Measurements from ENCODE around the gene CASS4. TPM values are rescaled to one million over a fixed set of nuclear protein-coding genes. Genes with fewer than 3 reads are reported as not detected.
"Not testable (repeated sequence)": the region's sequence is repeated elsewhere in the genome, so short reads cannot be mapped to it uniquely, and the experiment has no call there.

Gene CASS4
- total RNA-seq, 2 experiments from 2014 or later, result 14.2 to 18.7 TPM

GRCh38 chr20:56403465-56403864 lies 8.6 kb upstream of the CASS4 start:
- no peak for ATAC-seq (ENCODE audit: low read depth)
- no peaks in the 10 kb centered on the region for H3K27me3 Mint-ChIP-seq
- H3K9me3 Mint-ChIP-seq, result no peaks in the 10 kb centered on the region
- no peak for DNase-seq
- no peak overlapping the region for H3K27ac Mint-ChIP-seq
- H3K4me1 Mint-ChIP-seq, result peaks cover 16% of the 10 kb centered on the region
- H3K4me3 Mint-ChIP-seq, result no peak overlapping the region
- peaks cover 57% of the 10 kb centered on the region for H3K36me3 Mint-ChIP-seq
- POLR2A ChIA-PET, result no interaction called here

GRCh38 chr20:56405356-56405755 lies 6.7 kb upstream of the CASS4 start:
- not testable (repeated sequence) for H3K9me3 Mint-ChIP-seq; H3K27me3 Mint-ChIP-seq; ATAC-seq (ENCODE audit: low read depth); H3K27ac Mint-ChIP-seq; DNase-seq; H3K4me3 Mint-ChIP-seq
- POLR2A ChIA-PET, result interaction anchor here (1.1 kb wide), 1 partner anchor 63 kb away, joined by 3 read pairs; the partner anchor contains the start of gene RTF2
- peaks cover 17% of the 10 kb centered on the region for H3K4me1 Mint-ChIP-seq
- peaks cover 60% of the 10 kb centered on the region for H3K36me3 Mint-ChIP-seq

- DNase-seq (no peak), ATAC-seq (ENCODE audit: low read depth) (no peak)
- no peak overlapping the region for H3K4me3 Mint-ChIP-seq
- no peaks in the 10 kb centered on the region for H3K27me3 Mint-ChIP-seq
- H3K36me3 Mint-ChIP-seq, result peaks cover 58% of the 10 kb centered on the region
- POLR2A ChIA-PET, result no interaction called here
- H3K9me3 Mint-ChIP-seq, result no peaks in the 10 kb centered on the region
- no peak overlapping the region for H3K27ac Mint-ChIP-seq
- peaks cover 23% of the 10 kb centered on the region for H3K4me1 Mint-ChIP-seq
Measured at GRCh38 chr20:56406910-56407309, 5.2 kb upstream of the CASS4 start.

- DNase-seq (no peak), ATAC-seq (ENCODE audit: low read depth) (no peak)
- peaks cover 58% of the 10 kb centered on the region for H3K36me3 Mint-ChIP-seq
- no peak overlapping the region for H3K4me3 Mint-ChIP-seq
- POLR2A ChIA-PET, result interaction anchor here (1.4 to 1.5 kb wide), 2 partner anchors 9 to 30 kb away, joined by 3 to 6 read pairs; no protein-coding TSS in a partner anchor
- no peak overlapping the region for H3K27ac Mint-ChIP-seq
- peaks cover 38% of the 10 kb centered on the region for H3K4me1 Mint-ChIP-seq
- no peaks in the 10 kb centered on the region for H3K27me3 Mint-ChIP-seq
- H3K9me3 Mint-ChIP-seq, result no peaks in the 10 kb centered on the region
Measured at GRCh38 chr20:56409521-56409920, 2.5 kb upstream of the CASS4 start.

- peak overlapping the region; percentile 30 for H3K27ac Mint-ChIP-seq
- no peak for DNase-seq
- no peaks in the 10 kb centered on the region for H3K9me3 Mint-ChIP-seq
- no peak for ATAC-seq (ENCODE audit: low read depth)
- POLR2A ChIA-PET, result no interaction called here
- peaks cover 55% of the 10 kb centered on the region for H3K36me3 Mint-ChIP-seq
- no peak overlapping the region for H3K4me3 Mint-ChIP-seq
- no peaks in the 10 kb centered on the region for H3K27me3 Mint-ChIP-seq
- peaks cover 40% of the 10 kb centered on the region for H3K4me1 Mint-ChIP-seq
Measured at GRCh38 chr20:56409956-56410355, 2.1 kb upstream of the CASS4 start.

GRCh38 chr20:56411287-56411686 lies 773 bp upstream of the CASS4 start:
- Mint-ChIP-seq H3K4me3 (peak overlapping the region; percentile 95), H3K4me1 (peaks cover 42% of the 10 kb centered on the region), H3K27ac (peak overlapping the region; percentile 98), H3K36me3 (peaks cover 44% of the 10 kb centered on the region)
- H3K27me3 Mint-ChIP-seq; DNase-seq; H3K9me3 Mint-ChIP-seq; ATAC-seq (ENCODE audit: low read depth): not testable (repeated sequence)
- POLR2A ChIA-PET, result interaction anchor here (0.8 to 3.5 kb wide), 11 partner anchors 9 to 58 kb away, joined by 3 to 49 read pairs (median 8); partner anchors contain the start of genes AURKA, CSTF1 and RTF2

- Mint-ChIP-seq H3K9me3 (no peaks in the 10 kb centered on the region), H3K36me3 (peaks cover 41% of the 10 kb centered on the region)
- ATAC-seq (ENCODE audit: low read depth), result no peak
Measured at GRCh38 chr20:56412473-56412790, 372 bp downstream of the CASS4 start.

GRCh38 chr20:56412949-56413348 lies 889 bp downstream of the CASS4 start:
- no peaks in the 10 kb centered on the region for H3K9me3 Mint-ChIP-seq
- peak overlapping the region; percentile 95 for H3K4me3 Mint-ChIP-seq
- POLR2A ChIA-PET, result interaction anchor here (0.7 to 3.5 kb wide), 11 partner anchors 9 to 56 kb away, joined by 4 to 49 read pairs (median 6); partner anchors contain the start of genes AURKA, CSTF1 and RTF2
- H3K27ac Mint-ChIP-seq, result peak overlapping the region; percentile 98
- peaks cover 41% of the 10 kb centered on the region for H3K36me3 Mint-ChIP-seq
- no peaks in the 10 kb centered on the region for H3K27me3 Mint-ChIP-seq
- DNase-seq (no peak), ATAC-seq (ENCODE audit: low read depth) (no peak)
- peaks cover 55% of the 10 kb centered on the region for H3K4me1 Mint-ChIP-seq

More at GRCh38 chr20:56412473-56412790, 372 bp downstream of the CASS4 start:
- DNase-seq, result no peak
- peaks cover 52% of the 10 kb centered on the region for H3K4me1 Mint-ChIP-seq
- H3K27ac Mint-ChIP-seq, result peak overlapping the region; percentile 98
- no peaks in the 10 kb centered on the region for H3K27me3 Mint-ChIP-seq
- peak overlapping the region; percentile 95 for H3K4me3 Mint-ChIP-seq
- POLR2A ChIA-PET, result interaction anchor here (0.9 to 3.5 kb wide), 13 partner anchors 10 to 57 kb away, joined by 3 to 49 read pairs (median 6); partner anchors contain the start of genes AURKA, CSTF1 and RTF2

GRCh38 chr20:56414842-56415765 lies 3.0 kb downstream of the CASS4 start:
- Mint-ChIP-seq H3K36me3 (peaks cover 36% of the 10 kb centered on the region), H3K27ac (peak overlapping the region; percentile 82), H3K4me1 (peaks cover 62% of the 10 kb centered on the region), H3K4me3 (peak overlapping the region; percentile 95), H3K9me3 (no peaks in the 10 kb centered on the region), H3K27me3 (no peaks in the 10 kb centered on the region)
- ATAC-seq (ENCODE audit: low read depth) (peak; percentile 25), DNase-seq (no peak)
- POLR2A ChIA-PET, result interaction anchor here (0.5 to 1.3 kb wide), 2 partner anchors 42 to 49 kb away, joined by 3 to 4 read pairs; no protein-coding TSS in a partner anchor

GRCh38 chr20:56417402-56417801 lies 5.3 kb downstream of the CASS4 start:
- Mint-ChIP-seq H3K4me1 (peaks cover 67% of the 10 kb centered on the region), H3K4me3 (peak overlapping the region; percentile 73), H3K27me3 (no peaks in the 10 kb centered on the region), H3K9me3 (no peaks in the 10 kb centered on the region), H3K36me3 (peaks cover 46% of the 10 kb centered on the region), H3K27ac (peak overlapping the region; percentile 92)
- POLR2A ChIA-PET, result interaction anchor here (1.2 to 3.2 kb wide), 6 partner anchors 24 to 51 kb away, joined by 3 to 34 read pairs (median 8); partner anchors contain the start of genes AURKA, CSTF1 and RTF2
- DNase-seq (no peak), ATAC-seq (ENCODE audit: low read depth) (no peak)

GRCh38 chr20:56417911-56418310 lies 5.9 kb downstream of the CASS4 start:
- no peak for ATAC-seq (ENCODE audit: low read depth)
- H3K36me3 Mint-ChIP-seq, result peaks cover 43% of the 10 kb centered on the region
- DNase-seq, result no peak
- H3K27ac Mint-ChIP-seq, result peak overlapping the region; percentile 92
- H3K9me3 Mint-ChIP-seq, result no peaks in the 10 kb centered on the region
- H3K4me1 Mint-ChIP-seq, result peaks cover 70% of the 10 kb centered on the region
- POLR2A ChIA-PET, result interaction anchor here (0.9 to 3.2 kb wide), 9 partner anchors 9 to 51 kb away, joined by 3 to 34 read pairs (median 6); partner anchors contain the start of genes AURKA, CSTF1 and RTF2
- H3K27me3 Mint-ChIP-seq, result no peaks in the 10 kb centered on the region
- H3K4me3 Mint-ChIP-seq, result peak overlapping the region; percentile 73

- H3K9me3 Mint-ChIP-seq, result no peaks in the 10 kb centered on the region
- peaks cover 69% of the 10 kb centered on the region for H3K4me1 Mint-ChIP-seq
- no peaks in the 10 kb centered on the region for H3K27me3 Mint-ChIP-seq
- H3K36me3 Mint-ChIP-seq, result peaks cover 38% of the 10 kb centered on the region
- H3K27ac Mint-ChIP-seq, result peak overlapping the region; percentile 92
- DNase-seq (no peak), ATAC-seq (ENCODE audit: low read depth) (peak; percentile 75)
- POLR2A ChIA-PET, result interaction anchor here (0.9 to 3.2 kb wide), 10 partner anchors 9 to 50 kb away, joined by 3 to 34 read pairs (median 6); partner anchors contain the start of genes AURKA, CSTF1 and RTF2
- peak overlapping the region; percentile 73 for H3K4me3 Mint-ChIP-seq
Measured at GRCh38 chr20:56418385-56418861, 6.4 kb downstream of the CASS4 start.

- Mint-ChIP-seq H3K27me3 (no peaks in the 10 kb centered on the region), H3K9me3 (no peaks in the 10 kb centered on the region), H3K27ac (peak overlapping the region; percentile 25), H3K4me3 (no peak overlapping the region), H3K4me1 (peaks cover 63% of the 10 kb centered on the region), H3K36me3 (peaks cover 38% of the 10 kb centered on the region)
- no peak for DNase-seq
- POLR2A ChIA-PET, result interaction anchor here (2.9 to 3.2 kb wide), 2 partner anchors 21 to 43 kb away, joined by 11 to 34 read pairs; no protein-coding TSS in a partner anchor
- no peak for ATAC-seq (ENCODE audit: low read depth)
Measured at GRCh38 chr20:56420028-56420427, 8.0 kb downstream of the CASS4 start.
